NCI-H446 treated with DMSO at 0.1 percent for 48 hours (cell line): ENCODE results near the gene MYBPH.

ENCODE experiments used
- DNase-seq: peaks from one replicate; lab custom pipeline; 2025; lab: John Stamatoyannopoulos, UW

MYBPH gene

GRCh38 chr1:203148579-203148978 lies 27.0 kb downstream of the MYBPH start:
- DNase-seq = no peak

DNA sequence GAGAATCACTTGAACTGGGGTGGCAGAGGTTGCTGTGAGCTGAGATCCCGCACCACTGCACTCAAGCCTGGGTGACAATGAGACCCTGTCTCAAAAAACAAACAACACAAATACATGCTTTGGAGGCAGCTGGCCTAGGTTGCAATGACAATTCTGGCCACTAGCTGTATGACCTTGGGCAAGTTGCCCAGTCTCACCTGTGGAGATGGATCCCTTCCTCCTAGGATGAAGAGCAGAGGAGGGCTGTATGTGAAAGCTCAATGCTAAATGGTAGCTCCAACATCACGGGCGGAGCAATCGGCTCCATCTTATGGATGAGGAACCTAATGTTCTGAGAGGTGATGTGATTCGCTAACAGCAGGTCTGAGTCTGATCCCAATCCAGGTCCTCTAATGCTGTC lies 27.5 kb downstream of the MYBPH start:
- no peak for DNase-seq

- no peak for DNase-seq
Observed at GRCh38 chr1:203147376-203147775, 28.2 kb downstream of the MYBPH start.

DNA sequence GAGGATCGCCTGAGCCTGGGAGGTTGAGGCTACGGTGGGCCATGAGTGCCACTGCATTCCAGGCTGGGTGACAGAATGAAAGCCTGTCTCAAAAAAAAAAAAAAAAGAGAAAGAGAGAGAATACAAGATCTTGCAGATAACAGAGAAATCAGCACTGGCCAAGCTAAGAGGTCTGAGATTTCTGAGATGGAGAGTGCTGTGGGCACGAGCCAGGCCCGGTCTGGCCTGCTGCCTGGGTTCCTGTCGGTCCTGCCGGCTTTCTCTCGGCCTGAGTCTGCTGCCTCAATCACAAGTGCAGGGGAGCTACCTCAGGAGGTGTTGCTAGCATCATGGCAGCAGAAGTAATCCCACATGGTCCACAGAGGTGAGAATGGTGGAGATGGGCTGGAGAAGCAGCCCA lies 29.1 kb downstream of the MYBPH start:
- no peak for DNase-seq

DNA sequence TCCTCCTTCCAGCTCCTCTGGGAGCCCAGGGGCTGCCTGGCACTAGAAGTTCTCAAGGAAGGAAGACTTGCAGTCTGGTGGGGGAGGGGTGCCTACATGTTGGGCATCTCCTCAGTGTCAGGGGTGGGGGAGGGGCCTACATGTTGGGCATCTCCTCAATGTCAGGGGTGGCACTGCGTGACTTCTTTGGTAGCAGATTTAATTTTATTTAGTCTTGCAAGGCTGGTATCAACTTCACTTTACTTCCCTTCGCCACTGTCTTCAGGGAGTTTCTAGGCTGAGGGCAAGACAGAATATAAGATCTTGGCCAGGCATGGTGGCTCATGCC lies 29.6 kb downstream of the MYBPH start:
- DNase-seq = no peak

DNA sequence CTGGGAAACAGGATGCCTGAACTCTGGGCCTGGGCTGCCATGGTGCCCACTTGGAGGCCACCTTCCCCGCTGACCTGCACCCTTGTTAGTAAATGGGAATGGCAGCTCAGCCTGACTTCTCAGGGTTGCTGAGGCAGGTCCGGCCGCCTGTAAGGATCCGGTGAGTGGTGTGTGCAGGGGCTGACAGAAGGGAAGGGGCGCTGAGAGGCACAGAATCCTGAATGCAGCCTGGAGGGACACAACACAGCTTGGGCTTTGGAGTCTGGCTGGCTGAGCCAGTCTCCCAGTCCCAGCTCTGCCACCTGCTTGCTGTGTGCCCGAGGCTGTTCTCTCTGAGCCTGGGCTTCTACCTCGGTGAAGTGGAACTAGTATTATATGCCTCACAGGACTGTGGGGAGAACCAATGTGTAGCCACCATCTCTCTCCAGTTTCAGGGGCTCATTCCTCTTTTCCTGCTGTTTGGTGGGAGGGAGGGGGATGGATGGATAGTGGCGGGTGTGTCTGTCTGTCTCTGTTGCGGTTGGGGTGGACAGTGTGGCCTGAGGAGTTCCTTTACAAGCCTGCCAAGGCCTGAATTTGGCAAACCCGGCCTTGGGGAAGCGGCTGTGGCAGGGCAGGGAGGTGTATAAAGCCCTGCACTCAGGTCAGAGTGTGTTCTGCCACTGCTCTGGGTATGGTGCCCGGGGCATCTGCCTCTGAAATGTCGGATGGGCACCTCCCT lies 30.1 kb downstream of the MYBPH start:
- no peak for DNase-seq

- no peak for DNase-seq
Observed at GRCh38 chr1:203144661-203145060, 31.0 kb downstream of the MYBPH start.

GRCh38 chr1:203143641-203144040 lies 32.0 kb downstream of the MYBPH start:
- DNase-seq = no peak

DNA sequence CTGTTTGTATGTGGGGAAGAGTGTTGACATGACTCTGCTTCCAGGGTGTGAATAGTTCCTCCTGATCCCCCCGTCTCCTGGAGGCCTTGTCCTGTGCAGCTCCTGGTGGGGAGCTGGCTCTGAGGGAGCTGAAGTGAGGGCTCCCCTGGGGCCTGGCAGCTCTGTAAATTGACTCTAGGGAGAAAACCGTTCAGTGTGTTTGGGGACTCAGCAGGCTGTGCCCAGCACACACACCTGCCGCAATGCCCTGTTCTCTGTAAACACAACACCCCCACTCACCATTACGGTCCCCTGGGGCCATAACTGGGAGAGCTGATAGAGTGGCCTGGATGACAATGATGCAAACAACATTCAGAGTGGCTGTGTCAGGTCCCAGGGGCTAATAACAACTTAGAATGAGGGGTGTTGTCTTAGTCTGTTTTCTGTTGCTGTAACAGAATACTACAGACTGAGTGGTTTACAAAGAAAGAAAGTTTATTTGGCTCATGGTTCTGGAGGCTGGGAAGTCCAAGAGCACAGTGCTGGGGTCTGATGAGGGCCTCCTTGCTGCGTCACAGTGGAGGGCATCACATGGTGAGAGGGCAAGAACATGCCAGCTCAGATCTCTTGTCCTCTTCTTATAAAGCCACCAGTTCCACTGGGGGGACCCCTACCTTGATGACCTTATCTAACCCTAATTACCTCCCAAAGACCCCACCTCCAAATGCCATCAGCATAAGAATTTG lies 32.8 kb downstream of the MYBPH start:
- DNase-seq = no peak

DNA sequence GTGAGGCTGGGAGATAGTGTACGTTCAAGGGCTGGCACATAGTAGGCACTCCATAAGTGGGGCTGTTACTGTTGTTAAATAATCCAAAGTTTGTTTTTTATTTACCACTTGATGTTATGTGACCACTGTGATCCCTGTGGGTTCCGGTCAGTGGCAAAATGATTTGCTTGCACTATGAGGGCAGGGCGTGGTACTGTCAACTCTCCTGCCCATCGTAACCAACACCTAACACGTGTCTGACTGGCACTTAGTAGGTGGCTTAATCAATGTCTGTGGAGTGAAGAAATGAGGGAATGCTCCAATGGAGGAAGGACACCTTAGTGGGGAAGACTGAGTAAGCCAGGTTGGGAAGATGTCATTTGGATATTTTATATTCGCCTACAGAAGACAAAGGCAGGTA lies 33.5 kb downstream of the MYBPH start:
- DNase-seq = no peak

DNA sequence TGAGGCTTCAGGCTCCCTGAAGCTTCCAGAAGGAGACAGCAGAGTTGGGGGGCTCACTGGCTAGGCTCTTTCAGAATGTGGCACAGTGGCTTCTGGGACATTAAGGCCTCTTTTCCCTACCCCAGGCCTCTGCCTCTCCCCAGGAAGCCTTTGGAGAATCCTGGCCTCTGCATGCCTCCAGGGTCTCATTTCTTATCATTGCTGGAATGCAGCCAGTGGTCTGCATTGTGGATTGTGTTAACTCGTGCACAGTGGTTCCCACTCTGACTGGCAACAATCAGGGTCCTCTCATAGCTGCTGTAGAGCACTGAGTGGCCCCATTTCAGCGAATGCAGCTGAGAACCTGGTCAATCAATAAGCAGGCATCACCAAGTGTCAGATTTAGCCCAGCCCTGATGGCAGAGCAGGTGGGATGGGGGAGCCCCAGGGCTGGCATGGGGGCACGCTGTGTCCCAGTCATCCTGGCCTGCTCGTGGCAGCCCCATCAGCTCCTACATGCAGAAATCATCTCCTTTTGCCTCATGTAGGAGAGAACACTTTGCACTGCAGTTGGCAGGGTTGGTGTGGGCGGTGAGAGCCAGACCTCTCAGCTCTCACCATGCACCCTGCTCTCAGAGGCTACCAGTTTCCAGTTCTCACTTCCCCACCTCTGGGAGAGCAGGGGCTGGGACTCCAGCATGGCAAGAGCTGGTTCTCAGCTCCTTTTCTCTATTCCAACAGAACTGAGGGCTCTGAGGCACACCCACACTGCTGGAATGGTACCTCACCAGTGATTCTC lies 34.7 kb downstream of the MYBPH start:
- DNase-seq = no peak

GRCh38 chr1:203139976-203140475 lies 35.6 kb downstream of the MYBPH start:
- no peak for DNase-seq

DNA sequence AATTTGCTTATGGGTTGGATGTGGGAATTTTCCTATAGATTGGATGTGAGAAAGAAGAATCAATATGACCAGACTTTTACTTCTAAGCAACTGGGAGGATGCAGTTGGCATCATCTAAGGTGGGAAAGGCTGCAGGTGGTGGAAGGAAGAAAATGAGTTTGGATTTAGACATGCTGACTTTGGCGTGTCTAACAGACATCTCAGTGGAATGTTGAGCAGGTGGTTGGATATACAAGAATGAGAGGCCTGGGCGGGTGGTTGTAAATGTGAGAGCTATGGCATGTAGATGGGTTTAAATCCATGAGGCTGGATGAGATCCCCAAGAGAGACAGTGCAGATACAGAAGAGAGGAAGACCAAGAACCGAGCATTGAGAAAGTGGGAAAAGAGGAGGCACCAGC lies 37.6 kb downstream of the MYBPH start:
- DNase-seq = no peak

DNA sequence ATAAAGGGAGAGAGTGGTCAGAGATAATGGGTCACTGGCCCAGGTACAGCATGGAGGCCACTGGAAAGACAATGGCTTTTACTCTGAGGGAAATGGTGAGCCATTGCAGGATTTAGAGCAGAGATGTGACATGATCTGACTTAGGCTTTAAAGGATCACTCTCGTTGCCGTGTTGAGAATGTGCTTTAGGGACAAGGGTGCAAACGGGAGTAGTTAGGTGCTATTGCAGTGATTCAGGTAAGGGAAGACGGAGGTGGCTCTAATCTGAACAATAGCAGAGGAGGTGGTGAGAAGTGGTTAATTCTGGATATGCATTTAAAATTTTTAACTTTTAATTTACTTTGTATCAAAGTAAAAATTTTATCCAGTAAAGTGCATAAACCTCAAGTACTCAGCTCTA lies 38.3 kb downstream of the MYBPH start:
- DNase-seq = no peak

- DNase-seq = no peak
Observed at GRCh38 chr1:203136409-203137042, 39.1 kb downstream of the MYBPH start.

GRCh38 chr1:203135636-203136305 lies 39.9 kb downstream of the MYBPH start:
- DNase-seq = no peak

GRCh38 chr1:203133970-203134725 lies 41.5 kb downstream of the MYBPH start:
- DNase-seq = no peak

DNA sequence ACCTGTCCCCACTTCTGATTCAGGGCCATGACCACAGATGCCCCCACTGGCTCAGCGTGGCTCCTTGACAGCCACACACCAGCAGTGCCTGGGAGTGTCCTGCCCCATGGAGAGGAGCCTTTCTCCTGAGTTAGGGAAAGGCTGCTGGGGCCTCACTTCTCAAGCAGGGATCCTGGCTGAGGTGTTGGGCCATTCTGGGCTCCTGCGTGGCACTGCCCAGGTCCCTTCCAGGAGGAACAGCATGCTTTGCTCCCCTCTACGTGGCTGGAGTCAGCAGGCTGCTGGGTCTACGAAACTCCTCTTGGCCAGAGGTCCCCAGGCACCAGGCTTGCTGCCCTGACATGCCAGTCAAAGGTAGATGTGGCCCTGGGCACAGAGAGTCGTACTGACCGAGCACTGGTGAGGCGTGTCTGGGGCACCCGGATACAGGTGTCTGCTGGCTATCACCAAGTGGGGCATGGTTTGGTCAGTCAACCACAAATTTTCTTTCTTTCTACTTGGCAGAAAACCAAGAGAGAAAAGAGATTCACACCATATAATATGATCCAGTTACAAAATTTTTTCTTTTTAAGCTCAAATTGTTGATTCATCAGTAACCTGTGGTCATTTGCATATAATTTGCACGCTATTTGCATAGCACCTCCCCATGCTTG lies 44.0 kb downstream of the MYBPH start:
- DNase-seq = no peak

GRCh38 chr1:203130358-203130985 lies 45.2 kb downstream of the MYBPH start:
- DNase-seq = no peak
